ENCODE data around the gene TFAP2C.

DNA sequence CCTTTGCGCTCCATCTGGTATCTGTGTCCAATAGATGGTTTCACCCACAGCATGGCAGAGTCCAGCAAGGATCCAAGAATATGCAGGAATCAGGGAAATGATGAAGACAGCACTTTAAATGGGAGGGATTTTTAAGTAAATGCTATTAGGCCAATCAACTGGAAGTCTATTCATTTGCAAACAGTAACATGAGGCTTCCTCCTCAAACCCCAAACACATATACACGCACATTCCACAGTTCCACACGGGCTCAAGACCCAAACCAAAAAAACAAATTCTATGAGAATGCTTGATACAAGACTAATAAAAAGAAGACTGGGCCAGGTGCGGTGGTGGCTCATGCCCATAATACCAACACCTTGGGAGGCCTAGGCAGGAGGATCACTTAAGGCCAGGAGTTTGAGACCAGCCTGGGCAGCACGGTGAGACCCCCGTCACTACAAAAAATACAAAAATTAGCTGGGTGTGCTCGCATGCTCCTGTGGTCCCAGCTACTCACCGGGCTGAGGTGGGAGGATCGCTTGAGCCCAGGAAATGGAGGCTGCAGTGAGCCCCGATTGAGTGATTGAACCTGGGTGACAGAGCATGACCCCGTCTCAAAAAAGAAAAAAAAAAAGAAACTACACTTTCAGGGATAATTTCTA lies 21.9 kb upstream of the TFAP2C start:
- TF ChIP-seq, protein P1, sequence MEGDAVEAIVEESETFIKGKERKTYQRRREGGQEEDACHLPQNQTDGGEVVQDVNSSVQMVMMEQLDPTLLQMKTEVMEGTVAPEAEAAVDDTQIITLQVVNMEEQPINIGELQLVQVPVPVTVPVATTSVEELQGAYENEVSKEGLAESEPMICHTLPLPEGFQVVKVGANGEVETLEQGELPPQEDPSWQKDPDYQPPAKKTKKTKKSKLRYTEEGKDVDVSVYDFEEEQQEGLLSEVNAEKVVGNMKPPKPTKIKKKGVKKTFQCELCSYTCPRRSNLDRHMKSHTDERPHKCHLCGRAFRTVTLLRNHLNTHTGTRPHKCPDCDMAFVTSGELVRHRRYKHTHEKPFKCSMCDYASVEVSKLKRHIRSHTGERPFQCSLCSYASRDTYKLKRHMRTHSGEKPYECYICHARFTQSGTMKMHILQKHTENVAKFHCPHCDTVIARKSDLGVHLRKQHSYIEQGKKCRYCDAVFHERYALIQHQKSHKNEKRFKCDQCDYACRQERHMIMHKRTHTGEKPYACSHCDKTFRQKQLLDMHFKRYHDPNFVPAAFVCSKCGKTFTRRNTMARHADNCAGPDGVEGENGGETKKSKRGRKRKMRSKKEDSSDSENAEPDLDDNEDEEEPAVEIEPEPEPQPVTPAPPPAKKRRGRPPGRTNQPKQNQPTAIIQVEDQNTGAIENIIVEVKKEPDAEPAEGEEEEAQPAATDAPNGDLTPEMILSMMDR (IDR thresholded peaks at IDR 0.05; ENCODE audit: poor library complexity), result no peak
- TF ChIP-seq EZH2phosphoT487 (IDR thresholded peaks at IDR 0.05; ENCODE audit: low read depth, severe bottlenecking, unreplicated experiment), result no peak

Measured in hepatocyte (in vitro differentiated cells).